GM18499 (cell line): Measurements from ENCODE around the gene USP17L25.
"Not testable (repeated sequence)": the region's sequence is repeated elsewhere in the genome, so short reads cannot be mapped to it uniquely, and the experiment has no call there.

Source experiments
- ATAC-seq: cut with Tn5 transposase; IDR thresholded peaks from one replicate; pipeline ENCODE4 v1.9.1; 2021; ENCODE audit warnings: moderate number of reproducible peaks; ENCODE audit not compliant: insufficient read depth, unreplicated experiment

The USP17L25 gene

GRCh38 chr4:9329611-9330010 is at the start of gene USP17L25:
Gene USP17L25, plus strand, starts transcription at chr4:9329911. Its CDS starts 0 bp downstream, at chr4:9329911.
- ATAC-seq, result not testable (repeated sequence)

- ATAC-seq, result not testable (repeated sequence)
Measured at GRCh38 chr4:9324191-9324590, 5.5 kb upstream of the USP17L25 start.

- not testable (repeated sequence) for ATAC-seq
Measured at GRCh38 chr4:9324865-9325264, 4.8 kb upstream of the USP17L25 start, which contains the start of gene USP17L24. Gene USP17L24, plus strand, starts transcription at chr4:9325165. Its CDS starts 0 bp downstream, at chr4:9325165.

GRCh38 chr4:9334358-9334757 is 4.6 kb downstream of the USP17L25 start, which contains the start of gene USP17L26:
Gene USP17L26, plus strand, starts transcription at chr4:9334658. Its CDS starts 0 bp downstream, at chr4:9334658.
- ATAC-seq, result not testable (repeated sequence)

GRCh38 chr4:9339103-9339502 is 9.4 kb downstream of the USP17L25 start, which contains the start of gene USP17L5:
Gene USP17L5, plus strand, starts transcription at chr4:9339403. Its CDS starts 0 bp downstream, at chr4:9339403.
- ATAC-seq, result not testable (repeated sequence)

- not testable (repeated sequence) for ATAC-seq
Measured at GRCh38 chr4:9343848-9344247, 14.1 kb downstream of the USP17L25 start, which contains the start of gene USP17L27. Gene USP17L27, plus strand, starts transcription at chr4:9344148. Its CDS starts 0 bp downstream, at chr4:9344148.

GRCh38 chr4:9348593-9348992 is 18.9 kb downstream of the USP17L25 start, which contains the start of gene USP17L28:
Gene USP17L28, plus strand, starts transcription at chr4:9348893. Its CDS starts 0 bp downstream, at chr4:9348893.
- not testable (repeated sequence) for ATAC-seq

GRCh38 chr4:9350866-9351265 is 21.2 kb downstream of the USP17L25 start:
- ATAC-seq, result not testable (repeated sequence)

GRCh38 chr4:9353338-9353737 is 23.6 kb downstream of the USP17L25 start, which contains the start of gene USP17L29:
Gene USP17L29, plus strand, starts transcription at chr4:9353638. Its CDS starts 0 bp downstream, at chr4:9353638.
- not testable (repeated sequence) for ATAC-seq

GRCh38 chr4:9362829-9363228 is 33.1 kb downstream of the USP17L25 start, which contains the start of gene USP17L30:
Gene USP17L30, plus strand, starts transcription at chr4:9363129. Its CDS starts 0 bp downstream, at chr4:9363129.
- ATAC-seq, result not testable (repeated sequence)

GRCh38 chr4:9379881-9380280 is 50.2 kb downstream of the USP17L25 start:
- not testable (repeated sequence) for ATAC-seq
